GM12878 (cell line): Measurements from ENCODE around the gene SPOCK1. TPM values are rescaled to one million over a fixed set of nuclear protein-coding genes. Genes with fewer than 3 reads are reported as not detected.
"Not testable (repeated sequence)": the region's sequence is repeated elsewhere in the genome, so short reads cannot be mapped to it uniquely, and the experiment has no call there.

ENCODE experiments used
- ATAC-seq: fragments of 200-7000 bp; cut with Tn5 transposase; 3 replicates; pipeline ENCODE4 v1.9.1; 2020; ENCODE audit warnings: mild to moderate bottlenecking, moderate library complexity
- BruUV-seq: library from RNA; stranded (reverse); fragments of 400-500 nt; replicated peaks from 2 replicates; lab custom pipeline; 2021; lab: Mats Ljungman, UMichigan
- CTCF ChIA-PET: fragments of 300-600 bp; sonication (Branson Sonifier 250); formaldehyde crosslinking; extraction: SDS; loops from one replicate; lab custom pipeline; 2021; ENCODE audit warnings: inconsistent platforms; lab: Yijun Ruan, JAX
- POLR2A ChIA-PET: fragments of 350-600 bp; formaldehyde crosslinking; extraction: SDS; loops from one replicate; lab custom pipeline; 2021; ENCODE audit warnings: inconsistent platforms; lab: Charles Lee
- RAD21 ChIA-PET: fragments of 300-600 bp; sonication (Branson Sonifier 250); formaldehyde crosslinking; loops from one replicate; lab custom pipeline; 2023; ENCODE audit warnings: antibody characterized with exemption; ENCODE audit not compliant: unreplicated experiment; lab: Charles Lee
- SMC1A ChIA-PET: fragments of 300-600 bp; sonication (Branson Sonifier 250); formaldehyde crosslinking; loops from one replicate; lab custom pipeline; 2023; ENCODE audit not compliant: unreplicated experiment, uncharacterized antibody; lab: Charles Lee
- DNase-seq: peaks from one replicate; pipeline ENCODE4 v3.0.0-alpha.2; 2011; ENCODE audit warnings: low read depth, low spot score
- FAIRE-seq: peaks from 3 replicates; lab custom pipeline; 2011; peaks lifted over from hg19 to GRCh38; lab: Jason Lieb, UNC
- H2AFZ ChIP-seq: 2 replicates; pipeline ENCODE4 v1.6.0; 2011; ENCODE audit warnings: low read depth, low read length, control low read depth; ENCODE audit not compliant: control insufficient read depth
- H3K27ac ChIP-seq: 2 replicates; pipeline ENCODE4 v1.5.1; 2011; ENCODE audit warnings: control low read depth; ENCODE audit not compliant: control insufficient read depth, insufficient read depth
- H3K27me3 ChIP-seq, 2 experiments: replicated peaks in 1 of 2; 2 replicates each; pipeline versions ENCODE4 v1.6.0 to v1.6.1; 2011; ENCODE audit warnings: low read length in 1 of 2; ENCODE audit not compliant: control insufficient read depth in 2 of 2, insufficient read depth in 2 of 2
- H3K36me3 ChIP-seq, 2 experiments: 2 replicates each; pipeline ENCODE4 v1.5.1; 2011; ENCODE audit warnings: low read length in 1 of 2; ENCODE audit not compliant: control insufficient read depth in 2 of 2, insufficient read depth in 2 of 2
- H3K4me1 ChIP-seq: 2 replicates; pipeline ENCODE4 v1.6.1; 2011; ENCODE audit warnings: mild to moderate bottlenecking, low read length, moderate library complexity, mixed read lengths; ENCODE audit not compliant: control insufficient read depth, insufficient read depth
- H3K4me2 ChIP-seq: 2 replicates; pipeline ENCODE4 v1.6.0; 2011; ENCODE audit warnings: control low read depth; ENCODE audit not compliant: control insufficient read depth, insufficient read depth
- H3K4me3 ChIP-seq: fragments of 200-600 bp; sonication (generic); 2 replicates; pipeline ENCODE4 v1.5.1; 2016
- H3K79me2 ChIP-seq: 2 replicates; pipeline ENCODE4 v1.6.0; 2011; ENCODE audit warnings: low read length; ENCODE audit not compliant: control insufficient read depth, insufficient read depth
- H3K9ac ChIP-seq: 2 replicates; pipeline ENCODE4 v1.8.0; 2011; ENCODE audit warnings: low read length, control low read depth, mixed read lengths; ENCODE audit not compliant: control insufficient read depth, insufficient read depth
- H3K9me3 ChIP-seq: replicated peaks from 3 replicates; pipeline ENCODE4 v1.5.1; 2011; ENCODE audit warnings: mild to moderate bottlenecking, low read length; ENCODE audit not compliant: control insufficient read depth, insufficient read depth
- H4K20me1 ChIP-seq: 2 replicates; pipeline ENCODE4 v1.6.0; 2011; ENCODE audit not compliant: control insufficient read depth, insufficient read depth
- BCL11A ChIP-seq: IDR thresholded peaks from 2 replicates; pipeline ENCODE4 v1.6.1; 2011; ENCODE audit warnings: low read depth, low read length
- CHD1 ChIP-seq: IDR thresholded peaks from 2 replicates; pipeline ENCODE4 v1.6.1; 2012; ENCODE audit warnings: low read depth, low read length, improper control_type of control experiment
- SP1 ChIP-seq: IDR thresholded peaks from one replicate; pipeline ENCODE4 v1.6.1; 2011; ENCODE audit warnings: low read depth, low read length
- STAT1 ChIP-seq: fragments of 450-650 bp; conservative IDR thresholded peaks from 2 replicates; pipeline ENCODE4 v1.6.1; 2014; ENCODE audit warnings: antibody characterized with exemption, mild to moderate bottlenecking
- SUPT20H ChIP-seq: IDR thresholded peaks from 2 replicates; pipeline ENCODE4 v1.6.1; 2011; ENCODE audit warnings: low read depth, mild to moderate bottlenecking, low read length, moderate library complexity, borderline replicate concordance; ENCODE audit not compliant: control insufficient read depth
- WGBS: methylation state at CpG from one replicate; pipeline ENCODE4 v1.1.6; 2016; ENCODE audit warnings: low lambda C conversion rate; ENCODE audit not compliant: insufficient replicate concordance, insufficient coverage; ENCODE audit errors: missing lambda C conversion rate; 5-methylcytosine and 5-hydroxymethylcytosine counted together
- in situ Hi-C: fragments of 300-500 bp; cut with MboI; formaldehyde crosslinking; loops from 9 replicates; pipeline ENCODE4 v1.14.3; 2018; ENCODE audit warnings: mixed read lengths
- intact Hi-C: fragments of 100-400 bp; cut with micrococcal nuclease; formaldehyde crosslinking; loops from one replicate; pipeline ENCODE4 v1.14.2; 2022; ENCODE audit not compliant: unreplicated experiment
- polyA plus RNA-seq, 11 experiments: library from polyadenylated mRNA; depleted of rRNA in 4 of 11; unstranded in 6 of 11; stranded (reverse) in 5 of 11; fragments of >200 nt; fragmentation: Nextera tagmentation in 4 of 11; fragmentation: Illumina TruSeq in 1 of 11; extraction: Ambion mirVana in 4 of 11; extraction: Trizol in 1 of 11; gene quantifications; 1 replicate in 1 of 11; 2 replicates in 10 of 11; pipeline versions ENCODE4 v1.2.1 to v1.2.3, GENCODE V29; 2011 to 2016; ENCODE audit warnings: inconsistent platforms in 2 of 11, missing spikeins in 2 of 11, low read depth in 1 of 11
- total RNA-seq, 4 experiments: library from RNA; depleted of rRNA in 3 of 4; stranded (reverse); fragments of >200 nt in 3 of 4; fragmentation: Illumina TruSeq in 1 of 4; extraction: Trizol in 1 of 4; gene quantifications; 2 replicates each; pipeline versions ENCODE4 v1.2.1 to v1.2.3, GENCODE V29; 2013 to 2021
- TF ChIP-seq, protein P1 (sequence below): fragments of 450-650 bp; IDR thresholded peaks from 2 replicates; pipeline ENCODE4 v1.6.1; 2014; ENCODE audit warnings: mild to moderate bottlenecking
- TF ChIP-seq, protein P2 (sequence below): fragments of 450-650 bp; IDR thresholded peaks from 2 replicates; pipeline ENCODE4 v1.6.1; 2018; ENCODE audit warnings: borderline replicate concordance, mild to moderate bottlenecking; ENCODE audit not compliant: partially characterized antibody

SPOCK1 gene
- total and polyA plus RNA-seq, 10 of the 15 experiments (the other 5 are each of a cell fraction or from before 2014, with no cell fraction given) = 0.06 to 0.68 (median 0.25) TPM; not detected in 3

DNA sequence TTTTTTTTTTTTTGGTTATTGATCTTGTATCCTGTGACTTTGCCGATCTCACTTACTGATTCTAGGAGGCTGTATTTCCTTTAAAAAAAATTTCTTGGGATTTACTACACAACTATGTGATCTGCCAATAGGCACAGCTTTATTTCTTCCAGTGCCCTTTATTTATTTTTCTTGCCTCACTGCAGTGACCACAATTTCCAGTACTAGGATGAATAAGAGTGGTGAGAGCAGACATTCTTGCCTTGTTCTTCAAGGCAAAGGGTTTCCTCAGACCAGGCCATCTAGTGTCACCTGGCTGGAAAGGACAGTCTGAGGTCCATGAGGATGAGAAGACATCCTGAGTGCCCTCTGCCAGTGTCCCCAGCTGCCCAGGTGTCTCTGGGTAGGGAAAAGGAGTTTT lies 265.4 kb downstream of the SPOCK1 start:
- no peak overlapping the region for H3K4me3 ChIP-seq
- RAD21 ChIA-PET = no interaction called here
- DNase-seq (no peak), FAIRE-seq (no peak), ATAC-seq (no peak)
- H3K9ac ChIP-seq = no peak overlapping the region
- no peaks in the 10 kb centered on the region for H3K79me2 ChIP-seq
- no peak overlapping the region for H3K4me2 ChIP-seq
- no peaks in the 10 kb centered on the region for H4K20me1 ChIP-seq
- H3K27ac ChIP-seq = no peak overlapping the region
- no peak overlapping the region for H2AFZ ChIP-seq
- no TSS peak for BruUV-seq
- POLR2A ChIA-PET = no interaction called here
- in situ Hi-C loops (no loop called here), intact Hi-C loops (no loop called here)
- 43% methylated on average over 1 of the region's 1 CpG for WGBS
- no peaks in the 10 kb centered on the region for H3K9me3 ChIP-seq
- TF ChIP-seq SP1 (no peak), STAT1 (no peak), BCL11A (no peak), CHD1 (no peak), SUPT20H (no peak)
- TF ChIP-seq, protein P1, sequence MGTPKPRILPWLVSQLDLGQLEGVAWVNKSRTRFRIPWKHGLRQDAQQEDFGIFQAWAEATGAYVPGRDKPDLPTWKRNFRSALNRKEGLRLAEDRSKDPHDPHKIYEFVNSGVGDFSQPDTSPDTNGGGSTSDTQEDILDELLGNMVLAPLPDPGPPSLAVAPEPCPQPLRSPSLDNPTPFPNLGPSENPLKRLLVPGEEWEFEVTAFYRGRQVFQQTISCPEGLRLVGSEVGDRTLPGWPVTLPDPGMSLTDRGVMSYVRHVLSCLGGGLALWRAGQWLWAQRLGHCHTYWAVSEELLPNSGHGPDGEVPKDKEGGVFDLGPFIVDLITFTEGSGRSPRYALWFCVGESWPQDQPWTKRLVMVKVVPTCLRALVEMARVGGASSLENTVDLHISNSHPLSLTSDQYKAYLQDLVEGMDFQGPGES = no peak
- TF ChIP-seq, protein P2, sequence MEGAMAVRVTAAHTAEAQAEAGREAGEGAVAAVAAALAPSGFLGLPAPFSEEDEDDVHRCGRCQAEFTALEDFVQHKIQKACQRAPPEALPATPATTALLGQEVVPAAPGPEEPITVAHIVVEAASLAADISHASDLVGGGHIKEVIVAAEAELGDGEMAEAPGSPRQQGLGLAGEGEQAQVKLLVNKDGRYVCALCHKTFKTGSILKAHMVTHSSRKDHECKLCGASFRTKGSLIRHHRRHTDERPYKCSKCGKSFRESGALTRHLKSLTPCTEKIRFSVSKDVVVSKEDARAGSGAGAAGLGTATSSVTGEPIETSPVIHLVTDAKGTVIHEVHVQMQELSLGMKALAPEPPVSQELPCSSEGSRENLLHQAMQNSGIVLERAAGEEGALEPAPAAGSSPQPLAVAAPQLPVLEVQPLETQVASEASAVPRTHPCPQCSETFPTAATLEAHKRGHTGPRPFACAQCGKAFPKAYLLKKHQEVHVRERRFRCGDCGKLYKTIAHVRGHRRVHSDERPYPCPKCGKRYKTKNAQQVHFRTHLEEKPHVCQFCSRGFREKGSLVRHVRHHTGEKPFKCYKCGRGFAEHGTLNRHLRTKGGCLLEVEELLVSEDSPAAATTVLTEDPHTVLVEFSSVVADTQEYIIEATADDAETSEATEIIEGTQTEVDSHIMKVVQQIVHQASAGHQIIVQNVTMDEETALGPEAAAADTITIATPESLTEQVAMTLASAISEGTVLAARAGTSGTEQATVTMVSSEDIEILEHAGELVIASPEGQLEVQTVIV = no peak
- TF ChIP-seq, all 136 proteins: peak for 0
- no peaks in the 10 kb centered on the region for H3K36me3 ChIP-seq
- CTCF ChIA-PET = interaction anchor here (1.2 kb wide), 1 partner anchor 11 kb away, joined by 3 read pairs; no protein-coding TSS in a partner anchor
- SMC1A ChIA-PET = no interaction called here
- H3K27me3 ChIP-seq = no peaks in the 10 kb centered on the region; a peak in 2 of 4 replicates
- H3K4me1 ChIP-seq = no peaks in the 10 kb centered on the region

DNA sequence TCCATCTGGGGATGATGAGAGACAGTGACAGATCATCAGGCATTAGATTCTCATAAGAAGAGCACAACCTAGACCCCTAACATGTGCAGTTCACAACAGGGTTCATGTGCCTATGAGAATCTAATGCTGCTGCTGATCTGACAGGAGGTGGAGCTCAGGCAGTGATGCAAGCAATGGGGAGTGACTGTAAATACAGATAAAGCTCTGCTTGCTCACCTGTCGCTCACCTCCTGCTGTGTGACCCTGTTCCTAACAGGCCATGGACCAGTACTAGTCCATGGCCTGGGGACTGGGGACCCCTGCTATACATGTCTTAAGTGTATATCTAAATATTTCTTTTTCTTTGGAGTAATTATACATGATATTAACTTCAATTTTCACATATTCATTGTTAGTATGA lies 265.8 kb downstream of the SPOCK1 start:
- H3K27ac ChIP-seq, H3K4me2 ChIP-seq, FAIRE-seq, H3K4me1 ChIP-seq, intact Hi-C loops, H2AFZ ChIP-seq, BruUV-seq, H3K79me2 ChIP-seq, H3K9ac ChIP-seq, H3K4me3 ChIP-seq, ATAC-seq, H3K36me3 ChIP-seq, DNase-seq, in situ Hi-C loops, RAD21 ChIA-PET, H3K27me3 ChIP-seq, SMC1A ChIA-PET, H3K9me3 ChIP-seq, H4K20me1 ChIP-seq: not testable (repeated sequence)
- 39% methylated on average over 1 of the region's 1 CpG for WGBS
- ChIA-PET POLR2A (interaction anchor here (0.6 kb wide), 1 partner anchor 59 kb away, joined by 11 read pairs; no protein-coding TSS in a partner anchor), CTCF (interaction anchor here (1.2 kb wide), 2 partner anchors 11 to 87 kb away, joined by 3 read pairs; no protein-coding TSS in a partner anchor)
